GM13976 (cell line): ENCODE measurements around the gene GSE1.

Experiments used
- DNase-seq: peaks from one replicate; pipeline ENCODE4 v3.0.0; 2012; ENCODE audit warnings: low spot score
- CTCF ChIP-seq: IDR thresholded peaks from 2 replicates; pipeline ENCODE4 v1.5.1; 2012; ENCODE audit warnings: borderline replicate concordance, mild to moderate bottlenecking; ENCODE audit not compliant: insufficient read depth; ENCODE audit errors: extremely low read depth, missing control alignments, control extremely low read depth
- in situ Hi-C: fragments of 300-500 bp; cut with MboI; formaldehyde crosslinking; loops from one replicate; pipeline ENCODE4 v1.12.0; 2022; ENCODE audit warnings: low sequenced_read_pairs, mixed read lengths, inconsistent platforms; ENCODE audit not compliant: unreplicated experiment

Gene GSE1

GRCh38 chr16:85574672-85575475 lies 38.2 kb upstream of the GSE1 start:
- no peak for TF ChIP-seq CTCF
- DNase-seq: no peak
- in situ Hi-C loops: no loop called here

GRCh38 chr16:85575920-85576319 lies 37.2 kb upstream of the GSE1 start:
- TF ChIP-seq CTCF: no peak
- DNase-seq: no peak
- in situ Hi-C loops: no loop called here

- no peak for TF ChIP-seq CTCF
- no peak for DNase-seq
- in situ Hi-C loops: no loop called here
Observed at GRCh38 chr16:85576944-85577343, 36.2 kb upstream of the GSE1 start.

- DNase-seq: no peak
- in situ Hi-C loops: no loop called here
- no peak for TF ChIP-seq CTCF
Observed at GRCh38 chr16:85577899-85578598, 35.1 kb upstream of the GSE1 start.

- no peak for DNase-seq
- TF ChIP-seq CTCF: no peak
- in situ Hi-C loops: no loop called here
Observed at GRCh38 chr16:85578599-85578948, 34.5 kb upstream of the GSE1 start.

GRCh38 chr16:85579191-85579590 lies 33.9 kb upstream of the GSE1 start:
- no peak for DNase-seq
- in situ Hi-C loops: no loop called here
- no peak for TF ChIP-seq CTCF
